Peyer's patch (tissue), 4 donors: ENCODE data around the gene KDM4C. TPM values are rescaled to one million over a fixed set of nuclear protein-coding genes. Genes with fewer than 3 reads are reported as not detected.

Experiments
- DNase-seq, 3 donors: peaks; one replicate each; pipeline ENCODE4 v3.0.0-alpha.2; 2017 to 2019
- H3K27ac ChIP-seq, 4 donors: fragments of 200-600 bp; sonication (generic); one replicate each; pipeline ENCODE4 v1.5.1; 2016 to 2019
- H3K27me3 ChIP-seq, 2 donors: fragments of 200-600 bp; sonication (generic); one replicate each; pipeline ENCODE4 v1.5.1; 2019
- H3K36me3 ChIP-seq, 3 donors: fragments of 200-600 bp; sonication (generic); one replicate each; pipeline ENCODE4 v1.5.1; 2016 to 2019
- H3K4me1 ChIP-seq, 4 donors: fragments of 200-600 bp; sonication (generic); one replicate each; pipeline ENCODE4 v1.5.1; 2016 to 2019
- H3K4me3 ChIP-seq, 4 donors: fragments of 200-600 bp; sonication (generic); 1 replicate in 3 of 4; 2 replicates in 1 of 4; pipeline ENCODE4 v1.5.1; 2016 to 2019; ENCODE audit warnings: mild to moderate bottlenecking in 1 of 4
- H3K9me3 ChIP-seq, 4 donors: fragments of 200-600 bp; sonication (generic); one replicate each; pipeline ENCODE4 v1.5.1; 2016 to 2019; ENCODE audit warnings: mild to moderate bottlenecking in 1 of 4
- CTCF ChIP-seq, 6 experiments: fragments of 450-650 bp in 4 of 6; fragments of 200-600 bp in 2 of 6; sonication (generic) in 1 of 6; IDR thresholded peaks; one replicate each; pipeline ENCODE4 v1.5.1; 2017 to 2019; ENCODE audit warnings: antibody characterized with exemption in 6 of 6, mild to moderate bottlenecking in 3 of 6, moderate library complexity in 1 of 6
- POLR2A ChIP-seq, 2 donors: fragments of 450-650 bp; IDR thresholded peaks; one replicate each; pipeline ENCODE4 v1.5.1; 2017; ENCODE audit warnings: antibody characterized with exemption in 2 of 2, mild to moderate bottlenecking in 2 of 2, moderate library complexity in 2 of 2
- total RNA-seq, 4 donors: library from RNA; depleted of rRNA; stranded (reverse); fragments of >200 nt; gene quantifications; one replicate each; pipeline ENCODE4 v1.1.0, GENCODE V29; 2016

KDM4C gene
- total RNA-seq, 4 donors from 2014 or later: 90.7 to 125 (median 107) TPM

GRCh38 chr9:6816581-6816980, 58.8 kb downstream of the KDM4C start:
- no peak overlapping the region for H3K27ac ChIP-seq
- no peaks in the 10 kb centered on the region for H3K27me3 ChIP-seq
- peaks cover 0 to 6% (median 0%) of the 10 kb centered on the region in 3 donors for H3K36me3 ChIP-seq
- no peak for DNase-seq
- no peaks in the 10 kb centered on the region for H3K9me3 ChIP-seq
- TF ChIP-seq CTCF (IDR thresholded peaks at IDR 0.05) (no peak), POLR2A (IDR thresholded peaks at IDR 0.05) (no peak)
- no peak overlapping the region for H3K4me3 ChIP-seq
- peaks cover 0 to 5% (median 0%) of the 10 kb centered on the region in 4 donors for H3K4me1 ChIP-seq

- no peak for TF ChIP-seq POLR2A (IDR thresholded peaks at IDR 0.05)
- TF ChIP-seq CTCF (IDR thresholded peaks at IDR 0.05): no peak
- DNase-seq: no peak
Measured at GRCh38 chr9:6818292-6818922, 60.6 kb downstream of the KDM4C start.

GRCh38 chr9:6819112-6819511, 61.3 kb downstream of the KDM4C start:
- no peaks in the 10 kb centered on the region for H3K27me3 ChIP-seq
- H3K9me3 ChIP-seq: no peaks in the 10 kb centered on the region
- no peak overlapping the region for H3K4me3 ChIP-seq
- H3K4me1 ChIP-seq: peaks cover 0 to 3% (median 0%) of the 10 kb centered on the region in 4 donors
- peaks cover 0 to 15% (median 3%) of the 10 kb centered on the region in 3 donors for H3K36me3 ChIP-seq
- TF ChIP-seq POLR2A (IDR thresholded peaks at IDR 0.05) (no peak), CTCF (IDR thresholded peaks at IDR 0.05) (no peak)
- peak overlapping the region in 1 of 4 donors; percentile 3 for H3K27ac ChIP-seq
- DNase-seq: no peak

More at GRCh38 chr9:6818292-6818922, 60.6 kb downstream of the KDM4C start:
- Histone ChIP-seq H3K27me3 (no peaks in the 10 kb centered on the region), H3K4me1 (peaks cover 0 to 3% (median 0%) of the 10 kb centered on the region in 4 donors), H3K9me3 (no peaks in the 10 kb centered on the region), H3K27ac (no peak overlapping the region), H3K4me3 (no peak overlapping the region), H3K36me3 (peaks cover 0 to 10% (median 3%) of the 10 kb centered on the region in 3 donors)

- Histone ChIP-seq H3K27ac (peak overlapping the region in 1 of 4 donors; percentile 3), H3K27me3 (no peaks in the 10 kb centered on the region), H3K36me3 (peaks cover 0 to 13% (median 3%) of the 10 kb centered on the region in 3 donors), H3K4me3 (no peak overlapping the region), H3K4me1 (peaks cover 0 to 3% (median 0%) of the 10 kb centered on the region in 4 donors), H3K9me3 (no peaks in the 10 kb centered on the region)
- DNase-seq: no peak
- no peak for TF ChIP-seq POLR2A (IDR thresholded peaks at IDR 0.05)
- TF ChIP-seq CTCF (IDR thresholded peaks at IDR 0.05): no peak
Measured at GRCh38 chr9:6819529-6819928, 61.8 kb downstream of the KDM4C start.

GRCh38 chr9:6822696-6823095, 64.9 kb downstream of the KDM4C start:
- no peaks in the 10 kb centered on the region for H3K27me3 ChIP-seq
- H3K4me1 ChIP-seq: peaks cover 0 to 3% (median 0%) of the 10 kb centered on the region in 4 donors
- no peak for TF ChIP-seq POLR2A (IDR thresholded peaks at IDR 0.05)
- TF ChIP-seq CTCF (IDR thresholded peaks at IDR 0.05): no peak
- H3K36me3 ChIP-seq: peaks cover 0 to 9% (median 3%) of the 10 kb centered on the region in 3 donors
- no peaks in the 10 kb centered on the region for H3K9me3 ChIP-seq
- no peak overlapping the region for H3K27ac ChIP-seq
- H3K4me3 ChIP-seq: no peak overlapping the region
- DNase-seq: no peak
